Sigmoid colon (tissue), 7 donors: ENCODE measurements around the gene ATP10B. TPM values are rescaled to one million over a fixed set of nuclear protein-coding genes. Genes with fewer than 3 reads are reported as not detected.

Experiments
- DNase-seq: peaks from one replicate; pipeline ENCODE4 v3.0.0-alpha.2; 2019
- H3K27ac ChIP-seq, 4 donors: fragments of 200-600 bp; sonication (generic); one replicate each; pipeline ENCODE4 v1.5.1; 2016 to 2019; ENCODE audit warnings: mild to moderate bottlenecking in 1 of 4
- H3K27me3 ChIP-seq, 3 donors: fragments of 200-600 bp; sonication (generic); one replicate each; pipeline ENCODE4 v1.5.1; 2019; ENCODE audit warnings: mild to moderate bottlenecking in 1 of 3
- H3K36me3 ChIP-seq, 4 donors: fragments of 200-600 bp; sonication (generic); one replicate each; pipeline ENCODE4 v1.5.1; 2016 to 2019
- H3K4me1 ChIP-seq, 4 donors: fragments of 200-600 bp; sonication (generic); one replicate each; pipeline ENCODE4 v1.5.1; 2017 to 2019
- H3K4me3 ChIP-seq, 4 donors: fragments of 200-600 bp; sonication (generic); one replicate each; pipeline ENCODE4 v1.5.1; 2017 to 2019; ENCODE audit warnings: mild to moderate bottlenecking in 2 of 4, moderate library complexity in 1 of 4
- H3K9me3 ChIP-seq, 4 donors: fragments of 200-600 bp in 3 of 4; sonication (generic) in 3 of 4; one replicate each; pipeline versions ENCODE4 v1.5.1 to v1.6.1; 2013 to 2019
- CTCF ChIP-seq, 4 experiments: fragments of 450-650 bp in 3 of 4; fragments of 200-600 bp in 1 of 4; IDR thresholded peaks; one replicate each; pipeline ENCODE4 v1.5.1; 2016 to 2019; ENCODE audit warnings: antibody characterized with exemption in 4 of 4, mild to moderate bottlenecking in 3 of 4, moderate library complexity in 2 of 4
- EP300 ChIP-seq, 4 donors: sonication (generic); formaldehyde crosslinking; IDR thresholded peaks; one replicate each; pipeline ENCODE4 v1.6.1; 2017; ENCODE audit warnings: antibody characterized with exemption in 4 of 4
- POLR2A ChIP-seq, 2 donors: fragments of 450-650 bp; IDR thresholded peaks; one replicate each; pipeline ENCODE4 v1.6.1; 2016; ENCODE audit warnings: antibody characterized with exemption in 2 of 2, mild to moderate bottlenecking in 2 of 2, moderate library complexity in 2 of 2
- POLR2AphosphoS5 ChIP-seq, 4 donors: sonication (generic); formaldehyde crosslinking; IDR thresholded peaks; one replicate each; pipeline ENCODE4 v1.6.1; 2017; ENCODE audit warnings: antibody characterized with exemption in 4 of 4
- WGBS, 2 donors: extraction: QIAGEN DNeasy Blood & Tissue Kit; methylation state at CpG; one replicate each; pipeline ENCODE4 v1.1.7; 2013; 5-methylcytosine and 5-hydroxymethylcytosine counted together
- intact Hi-C: fragments of 100-400 bp; cut with DNase I; formaldehyde crosslinking; loops from one replicate; pipeline ENCODE4 v1.15.1; 2023
- polyA plus RNA-seq, 3 donors: library from polyadenylated mRNA; stranded (reverse); fragments of 200-250 nt; gene quantifications; one replicate each; pipeline ENCODE4 v1.2.3, GENCODE V29; 2013
- total RNA-seq, 4 donors: library from RNA; depleted of rRNA; stranded (reverse); fragments of >200 nt; gene quantifications; one replicate each; pipeline ENCODE4 v1.1.0, GENCODE V29; 2016
- donor health status: healthy with polysubstance abuse.
- donor health status: Bipolar disorder and iron deficiency.
- donor health status: healthy.

The ATP10B gene
- total and polyA plus RNA-seq, 7 donors, result 0.16 to 57.7 (median 1.4) TPM

- TF ChIP-seq CTCF (IDR thresholded peaks at IDR 0.05) (no peak), EP300 (IDR thresholded peaks at IDR 0.05) (no peak), POLR2AphosphoS5 (IDR thresholded peaks at IDR 0.05) (no peak), POLR2A (IDR thresholded peaks at IDR 0.05) (no peak)
- no peaks in the 10 kb centered on the region for H3K36me3 ChIP-seq
- intact Hi-C loops, result no loop called here
- no peak for DNase-seq
- no peaks in the 10 kb centered on the region for H3K4me1 ChIP-seq
- WGBS, 2 donors, result 41 to 49% methylated on average over 4 of the region's 4 CpGs
- no peak overlapping the region for H3K27ac ChIP-seq
- no peaks in the 10 kb centered on the region for H3K27me3 ChIP-seq
- no peaks in the 10 kb centered on the region for H3K9me3 ChIP-seq
- H3K4me3 ChIP-seq, result no peak overlapping the region
Measured at GRCh38 chr5:160869989-160870521, 18.0 kb upstream of the ATP10B start.

GRCh38 chr5:160867976-160868375, 16.0 kb upstream of the ATP10B start:
- Histone ChIP-seq H3K27ac (no peak overlapping the region), H3K9me3 (no peaks in the 10 kb centered on the region), H3K4me3 (no peak overlapping the region), H3K36me3 (no peaks in the 10 kb centered on the region), H3K27me3 (no peaks in the 10 kb centered on the region), H3K4me1 (no peaks in the 10 kb centered on the region)
- intact Hi-C loops, result no loop called here
- WGBS, 2 donors, result 93 to 94% methylated on average over 6 of the region's 6 CpGs
- TF ChIP-seq POLR2A (IDR thresholded peaks at IDR 0.05) (no peak), CTCF (IDR thresholded peaks at IDR 0.05) (no peak), POLR2AphosphoS5 (IDR thresholded peaks at IDR 0.05) (no peak), EP300 (IDR thresholded peaks at IDR 0.05) (no peak)
- DNase-seq, result no peak

- intact Hi-C loops, result no loop called here
- Histone ChIP-seq H3K36me3 (no peaks in the 10 kb centered on the region), H3K27ac (no peak overlapping the region), H3K27me3 (no peaks in the 10 kb centered on the region), H3K9me3 (peaks cover 0 to 3% (median 0%) of the 10 kb centered on the region in 4 donors), H3K4me1 (no peaks in the 10 kb centered on the region), H3K4me3 (no peak overlapping the region)
- no peak for DNase-seq
- whole genome bisulfite sequencing, 2 donors, result 91 to 93% methylated on average over 2 of the region's 2 CpGs
- TF ChIP-seq POLR2AphosphoS5 (IDR thresholded peaks at IDR 0.05) (no peak), EP300 (IDR thresholded peaks at IDR 0.05) (no peak), POLR2A (IDR thresholded peaks at IDR 0.05) (no peak), CTCF (IDR thresholded peaks at IDR 0.05) (no peak)
Measured at GRCh38 chr5:160851451-160851850, 560 bp downstream of the ATP10B start.

- H3K27me3 ChIP-seq, result no peaks in the 10 kb centered on the region
- H3K4me3 ChIP-seq, result no peak overlapping the region
- intact Hi-C loops, result no loop called here
- TF ChIP-seq POLR2AphosphoS5 (IDR thresholded peaks at IDR 0.05), result no peak
- no peak for TF ChIP-seq EP300 (IDR thresholded peaks at IDR 0.05)
- no peak for TF ChIP-seq POLR2A (IDR thresholded peaks at IDR 0.05)
- TF ChIP-seq CTCF (IDR thresholded peaks at IDR 0.05), result no peak
- no peaks in the 10 kb centered on the region for H3K4me1 ChIP-seq
- no peak overlapping the region for H3K27ac ChIP-seq
- no peak for DNase-seq
- WGBS, 2 donors, result 71 to 79% methylated on average over 3 of the region's 3 CpGs
- peaks cover 0 to 3% (median 0%) of the 10 kb centered on the region in 4 donors for H3K9me3 ChIP-seq
- no peaks in the 10 kb centered on the region for H3K36me3 ChIP-seq
Measured at GRCh38 chr5:160850421-160850820, 1.6 kb downstream of the ATP10B start.

- 88 to 89% methylated on average over 5 of the region's 5 CpGs for WGBS, 2 donors
- no peak overlapping the region for H3K4me3 ChIP-seq
- TF ChIP-seq EP300 (IDR thresholded peaks at IDR 0.05) (no peak), CTCF (IDR thresholded peaks at IDR 0.05) (no peak), POLR2A (IDR thresholded peaks at IDR 0.05) (no peak), POLR2AphosphoS5 (IDR thresholded peaks at IDR 0.05) (no peak)
- H3K36me3 ChIP-seq, result no peaks in the 10 kb centered on the region
- no peak overlapping the region for H3K27ac ChIP-seq
- intact Hi-C loops, result no loop called here
- H3K9me3 ChIP-seq, result peaks cover 0 to 3% (median 0%) of the 10 kb centered on the region in 4 donors
- no peaks in the 10 kb centered on the region for H3K4me1 ChIP-seq
- H3K27me3 ChIP-seq, result no peaks in the 10 kb centered on the region
- DNase-seq, result no peak
Measured at GRCh38 chr5:160847526-160848085, 4.4 kb downstream of the ATP10B start.
